ENCODE data around the gene PLEKHA6.

The PLEKHA6 gene

DNA sequence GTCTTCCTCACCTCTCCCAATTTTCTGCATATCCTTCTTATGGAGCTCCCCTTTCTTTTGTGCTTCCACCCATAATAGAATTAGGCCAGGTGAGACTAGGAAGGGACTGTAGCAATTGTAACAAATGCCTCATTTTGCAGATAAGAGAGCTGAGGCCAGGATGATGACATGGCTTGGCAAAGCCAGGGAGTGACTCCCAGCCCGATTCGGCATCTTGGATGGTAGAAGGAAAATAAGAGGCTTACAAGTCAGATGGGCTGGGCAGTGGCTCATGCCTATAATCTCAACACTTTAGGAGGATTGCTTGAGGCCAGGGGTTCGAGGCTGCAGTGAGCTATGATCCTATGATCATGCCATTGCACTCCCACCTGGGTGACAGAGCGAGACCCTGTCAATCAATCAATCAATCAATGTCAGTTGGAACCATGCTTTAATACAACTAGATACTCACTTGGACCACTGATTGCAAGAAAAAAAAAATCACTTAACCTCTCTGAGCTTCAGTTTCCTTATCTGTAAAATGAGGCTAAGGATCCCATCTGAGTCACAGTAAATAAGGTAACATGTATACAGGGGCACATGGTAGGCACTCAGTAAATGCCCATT is 51.6 kb downstream of the PLEKHA6 start:
- DNase-seq, result no peak

DNA sequence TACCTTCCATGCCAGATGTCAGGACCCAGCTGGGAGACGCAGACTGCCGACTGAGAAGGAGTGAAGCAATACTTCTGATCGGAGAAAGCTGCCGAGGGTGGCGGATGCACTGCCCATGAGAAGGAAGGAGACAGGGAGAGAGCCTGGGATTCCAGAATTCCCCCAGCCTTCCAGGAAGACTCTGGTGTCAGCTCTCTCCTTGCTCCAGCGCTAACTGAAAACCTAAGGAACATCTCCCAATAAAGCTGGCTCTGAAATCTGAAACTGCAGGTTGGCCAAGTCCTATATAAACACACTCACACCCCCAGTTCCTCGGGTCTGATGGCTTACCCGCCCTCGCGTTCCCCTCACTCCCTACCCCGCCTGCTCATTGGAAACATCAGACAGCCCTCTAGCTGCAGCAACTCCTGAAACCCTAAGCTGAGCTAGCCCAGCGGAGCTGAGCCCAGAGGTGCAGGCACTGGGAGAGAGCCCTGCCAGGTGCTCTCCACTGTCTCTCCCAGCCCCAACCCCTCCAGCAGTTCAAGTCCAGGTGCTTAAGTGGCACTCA is 52.3 kb downstream of the PLEKHA6 start:
- DNase-seq, result no peak

GRCh38 chr1:204306076-204306475 is 53.7 kb downstream of the PLEKHA6 start:
- no peak for DNase-seq

DNA sequence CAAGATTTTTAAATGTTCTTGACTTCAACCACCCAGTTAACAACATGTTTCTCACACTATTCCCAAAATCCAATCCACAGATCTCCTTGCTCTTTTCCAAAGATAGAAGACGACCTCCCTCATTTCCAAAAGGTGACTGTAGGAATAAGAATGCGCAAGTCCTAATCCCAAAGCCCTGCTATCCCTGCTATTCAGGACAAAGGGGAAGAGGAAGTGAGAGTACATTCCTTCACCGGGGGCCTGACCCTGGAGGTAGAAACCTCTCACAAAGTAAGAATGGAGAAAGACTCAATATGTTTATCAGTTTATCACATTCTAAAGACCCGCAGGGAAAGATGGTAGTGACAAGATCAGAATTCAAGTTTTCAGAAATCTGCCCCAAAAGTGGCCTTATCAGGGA is 55.7 kb downstream of the PLEKHA6 start:
- no peak for DNase-seq

DNA sequence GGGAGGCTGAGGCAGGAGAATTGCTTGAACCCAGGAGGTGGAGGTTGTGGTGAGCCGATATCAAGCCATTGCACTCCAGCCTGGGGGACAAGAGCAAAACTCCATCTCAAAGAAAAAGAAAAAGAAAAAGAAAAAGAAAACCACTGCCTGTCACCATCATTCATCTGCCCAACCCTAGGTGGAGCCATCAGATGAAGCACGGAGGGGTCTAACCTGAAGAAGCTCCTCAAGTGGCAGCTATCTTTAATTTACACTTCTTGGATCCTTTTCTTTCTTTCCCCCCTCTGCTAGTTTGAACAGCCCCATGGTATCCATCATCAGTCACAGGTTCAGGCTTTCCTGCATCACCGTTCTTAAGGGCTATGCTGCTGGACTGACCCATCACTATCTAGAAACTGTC is 57.0 kb downstream of the PLEKHA6 start:
- no peak for DNase-seq

GRCh38 chr1:204301171-204301957 is 58.4 kb downstream of the PLEKHA6 start:
- no peak for DNase-seq

- no peak for DNase-seq
Measured at GRCh38 chr1:204299814-204300365, 59.8 kb downstream of the PLEKHA6 start.

DNA sequence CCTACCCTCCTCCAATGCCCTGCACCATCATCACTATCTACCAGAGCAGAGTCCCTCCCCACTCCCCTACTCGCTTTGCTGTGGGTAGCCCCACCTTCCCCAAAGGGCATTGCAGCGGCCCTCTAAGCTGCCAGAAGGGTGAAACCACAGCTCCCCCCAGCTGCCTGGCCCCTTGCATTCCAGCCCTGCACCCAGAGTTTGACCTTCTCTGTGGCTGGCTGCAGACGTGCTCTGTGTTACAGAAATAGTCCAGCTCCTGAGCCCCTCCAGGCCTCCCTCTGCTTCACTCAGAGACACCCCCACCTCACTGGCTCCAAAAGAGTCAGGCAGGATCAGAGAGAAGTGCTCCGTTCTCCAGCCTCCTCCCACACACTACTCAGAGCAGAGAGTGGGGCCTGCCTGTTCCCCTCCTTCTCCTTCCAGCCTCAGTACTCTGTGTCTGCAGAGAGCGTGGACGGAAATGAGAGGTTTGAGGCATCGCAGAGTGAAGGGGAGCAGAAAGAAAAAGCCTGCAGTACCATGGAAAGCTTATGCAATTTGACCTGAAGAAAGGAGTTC is 63.2 kb downstream of the PLEKHA6 start:
- no peak for DNase-seq

GRCh38 chr1:204295671-204296070 is 64.1 kb downstream of the PLEKHA6 start:
- DNase-seq, result no peak

DNA sequence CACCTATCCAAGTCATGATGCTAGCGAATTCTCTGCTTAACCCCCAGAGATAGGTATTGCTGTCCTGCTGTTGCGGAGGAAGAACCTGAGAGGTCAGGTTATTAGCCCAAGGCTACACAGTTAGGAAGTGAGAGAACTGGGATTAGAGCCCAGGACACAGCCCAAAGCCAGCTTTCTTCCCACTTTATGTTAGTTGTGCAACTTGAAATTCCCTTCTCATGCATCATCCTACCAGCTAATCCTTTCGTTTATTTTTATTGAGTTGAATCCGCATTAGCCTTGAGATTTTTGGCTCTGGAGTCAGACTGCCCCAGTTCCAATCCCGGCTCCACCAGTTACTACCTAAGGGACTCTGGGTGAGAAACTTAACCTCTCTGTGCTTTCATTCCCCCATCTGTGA is 65.4 kb downstream of the PLEKHA6 start:
- DNase-seq, result no peak

- no peak for DNase-seq
Measured at GRCh38 chr1:204293605-204294337, 66.0 kb downstream of the PLEKHA6 start.

- no peak for DNase-seq
Measured at GRCh38 chr1:204292740-204293139, 67.0 kb downstream of the PLEKHA6 start.

DNA sequence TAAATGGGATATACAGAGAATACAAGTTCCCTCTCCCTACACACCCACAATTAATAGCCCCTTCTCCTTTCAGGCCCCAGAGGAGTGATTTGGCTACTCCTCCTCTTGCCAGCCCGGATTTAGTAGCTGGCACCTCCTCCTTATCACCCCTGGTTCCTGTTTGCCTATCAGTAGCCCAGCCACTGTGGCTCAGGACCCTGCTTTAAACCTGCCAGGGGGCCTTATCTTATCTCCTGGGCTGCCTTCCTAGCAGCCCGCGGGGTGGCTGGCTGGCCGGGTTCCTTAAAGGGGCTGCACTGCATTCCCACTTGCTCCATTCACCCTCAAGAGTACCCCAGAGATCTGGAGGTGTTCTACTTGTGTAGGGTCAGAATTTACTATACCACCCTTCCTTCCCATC is 70.4 kb downstream of the PLEKHA6 start:
- no peak for DNase-seq

DNA sequence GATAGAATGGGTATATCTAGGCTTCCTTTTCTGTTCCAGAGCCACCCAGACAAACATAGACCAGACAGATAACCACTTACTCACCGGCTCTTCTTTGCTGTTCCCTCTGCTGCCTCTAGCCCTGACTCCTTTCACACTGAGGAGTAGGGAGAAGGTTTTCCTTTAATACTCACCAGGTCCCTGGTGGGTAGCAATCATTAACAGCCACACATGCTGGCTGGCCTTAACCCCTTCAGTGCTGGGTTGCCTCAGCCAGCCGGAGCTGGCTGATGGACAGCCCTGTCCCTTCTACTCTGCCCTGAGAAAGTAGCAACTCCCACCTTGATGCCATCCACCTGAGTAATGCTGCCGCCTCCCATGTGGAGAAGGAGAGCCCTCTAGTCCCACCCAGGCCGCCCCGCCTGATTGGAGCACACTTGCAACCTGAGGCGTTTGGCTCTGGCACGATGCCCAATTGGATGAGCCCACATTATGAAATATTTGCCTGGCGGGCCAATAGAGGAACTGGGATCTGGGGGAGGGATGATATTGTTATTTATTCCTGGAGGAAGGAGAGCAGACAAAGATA is 71.6 kb downstream of the PLEKHA6 start:
- DNase-seq, result no peak

- DNase-seq, result no peak
Measured at GRCh38 chr1:204287466-204287891, 72.2 kb downstream of the PLEKHA6 start.

DNA sequence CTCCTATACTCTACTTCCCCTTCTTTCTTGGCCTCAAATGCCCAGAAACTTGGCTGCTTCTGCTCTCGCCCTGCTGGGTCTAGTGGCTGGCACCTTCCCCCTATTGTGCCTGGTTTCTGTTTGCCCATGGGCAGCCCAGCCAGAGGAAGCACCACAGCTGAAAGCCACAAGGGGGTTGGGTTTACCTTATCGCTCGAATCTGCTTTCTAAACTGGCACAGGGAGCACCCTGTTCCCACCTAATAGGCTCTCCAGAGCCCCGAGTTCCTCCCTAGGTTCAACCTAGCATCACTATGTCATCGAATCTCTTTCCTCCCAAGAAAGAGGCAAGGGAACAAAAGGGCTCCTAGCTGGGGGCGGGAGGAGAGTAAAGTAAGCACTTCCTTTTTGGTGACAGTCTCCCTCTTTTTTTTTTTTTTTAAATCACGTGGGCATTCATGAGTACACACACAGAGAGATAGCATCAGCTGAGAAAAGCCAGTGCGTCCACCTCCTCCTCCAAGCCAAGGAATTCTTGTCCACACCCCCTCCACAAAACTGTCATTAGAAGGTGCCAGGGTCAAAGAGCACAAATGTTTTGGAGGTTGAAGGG is 72.8 kb downstream of the PLEKHA6 start:
- no peak for DNase-seq

DNA sequence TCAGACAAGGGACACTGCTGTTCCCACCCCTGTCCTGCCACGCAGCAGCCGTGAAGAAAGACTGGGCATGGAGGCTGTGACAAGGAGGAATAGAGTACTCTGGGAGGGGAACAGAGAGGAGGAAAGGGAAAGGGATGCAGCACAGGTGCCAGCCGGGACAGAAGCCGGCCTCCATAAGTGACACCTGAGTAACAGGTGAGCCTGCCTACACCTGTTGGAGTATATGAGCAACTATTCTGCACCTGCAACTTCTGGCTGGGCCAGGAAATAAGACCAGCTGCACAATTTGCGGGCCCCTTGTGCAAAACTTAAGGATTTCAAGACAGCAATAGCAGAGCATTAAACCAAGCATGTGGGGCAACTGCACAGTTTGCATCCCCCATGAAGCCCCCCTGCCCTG is 73.4 kb downstream of the PLEKHA6 start:
- no peak for DNase-seq

- no peak for DNase-seq
Measured at GRCh38 chr1:204285436-204286305, 74.1 kb downstream of the PLEKHA6 start.

- no peak for DNase-seq
Measured at GRCh38 chr1:204284929-204285328, 74.8 kb downstream of the PLEKHA6 start.

DNA sequence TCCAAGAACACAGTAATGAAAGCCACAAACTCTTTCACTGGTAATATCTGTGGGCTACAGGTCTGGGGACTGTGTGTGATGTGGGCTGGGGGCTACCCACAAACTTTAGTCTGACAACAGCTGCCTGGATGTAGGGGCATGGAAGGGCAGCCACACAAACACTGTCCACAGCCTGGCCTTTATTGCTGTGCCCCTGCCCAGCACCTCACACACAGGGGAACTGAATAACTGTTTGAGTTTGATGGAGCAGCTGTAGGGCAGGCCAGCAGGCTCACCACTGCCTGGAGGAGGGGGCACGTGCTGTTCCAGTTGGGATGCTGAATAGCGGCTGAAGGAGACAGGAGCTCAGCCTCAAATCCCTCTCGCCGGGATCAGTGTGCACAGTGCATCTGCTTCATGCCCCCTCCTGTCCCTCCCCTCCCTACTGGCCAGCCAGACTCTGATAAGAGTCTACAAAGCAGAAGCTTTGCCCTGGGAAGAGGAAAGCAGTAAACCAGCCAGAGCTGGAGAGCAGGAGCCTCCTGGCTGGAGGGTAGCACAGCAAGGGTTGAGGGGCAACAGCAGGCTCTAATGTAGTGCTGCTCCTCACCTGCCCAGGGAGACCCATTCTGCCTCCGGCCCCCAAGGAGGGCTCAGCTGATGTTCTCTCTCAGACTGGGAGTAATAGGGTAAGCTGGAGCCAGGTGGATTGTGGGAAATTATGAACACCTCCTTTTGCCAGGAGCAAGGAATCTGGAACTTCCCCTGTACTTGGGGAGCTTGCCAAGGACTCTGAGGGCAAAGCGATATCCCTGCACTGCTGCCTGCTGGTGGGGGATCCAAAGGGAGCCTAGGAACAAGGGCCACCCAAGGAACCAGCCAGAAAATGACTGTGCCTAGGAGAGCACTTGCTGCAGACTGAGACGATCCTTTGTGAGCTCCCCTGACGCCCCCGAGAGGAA is 75.7 kb downstream of the PLEKHA6 start:
- DNase-seq, result no peak
